HG02970 (cell line): ENCODE data around the gene IGSF9.
"Not testable (repeated sequence)": the region's sequence is repeated elsewhere in the genome, so short reads cannot be mapped to it uniquely, and the experiment has no call there.

Experiments used
- ATAC-seq: cut with Tn5 transposase; IDR thresholded peaks from one replicate; pipeline ENCODE4 v1.9.1; 2021; ENCODE audit warnings: mild to moderate bottlenecking, moderate library complexity, moderate number of reproducible peaks; ENCODE audit not compliant: unreplicated experiment, low FRiP score

Gene IGSF9

DNA sequence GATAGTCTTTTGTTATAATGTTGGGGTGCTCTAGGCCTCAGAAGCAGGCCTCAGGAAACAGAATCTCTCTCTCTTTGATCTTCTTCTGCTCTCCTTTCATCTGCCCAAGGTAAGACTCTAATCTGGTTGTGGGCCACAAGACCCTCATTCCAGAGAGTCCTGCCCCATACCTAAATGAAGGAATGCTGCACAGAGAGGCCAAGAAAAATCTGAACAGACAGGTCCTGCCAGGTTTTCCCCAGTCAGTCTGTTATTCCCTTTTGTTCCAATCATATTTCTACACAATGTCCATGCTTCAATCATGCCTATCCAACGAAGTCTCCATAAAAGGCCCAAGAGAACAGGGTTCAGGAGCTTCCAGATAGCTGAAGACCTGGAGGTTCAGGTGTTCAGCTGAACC lies 38.5 kb downstream of the IGSF9 start:
- ATAC-seq, result no peak

DNA sequence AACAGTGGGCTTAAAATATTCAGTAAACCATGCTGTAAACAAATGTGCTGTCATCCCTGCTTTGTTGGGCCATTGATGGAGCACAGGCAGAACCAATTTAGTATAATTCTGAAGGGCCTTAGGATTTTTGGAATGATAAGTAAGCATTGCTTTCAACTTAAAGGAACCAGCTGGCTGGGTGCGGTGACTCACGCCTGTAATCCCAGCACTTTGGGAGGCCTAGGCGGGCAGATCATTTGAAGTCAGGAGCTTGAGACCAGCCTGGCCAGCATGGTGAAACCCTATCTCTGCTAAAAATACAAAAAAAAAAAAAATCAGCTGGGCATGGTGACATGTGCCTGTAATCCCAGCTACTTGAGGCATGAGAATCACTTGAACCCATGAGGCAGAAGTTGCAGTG lies 41.4 kb downstream of the IGSF9 start:
- not testable (repeated sequence) for ATAC-seq

DNA sequence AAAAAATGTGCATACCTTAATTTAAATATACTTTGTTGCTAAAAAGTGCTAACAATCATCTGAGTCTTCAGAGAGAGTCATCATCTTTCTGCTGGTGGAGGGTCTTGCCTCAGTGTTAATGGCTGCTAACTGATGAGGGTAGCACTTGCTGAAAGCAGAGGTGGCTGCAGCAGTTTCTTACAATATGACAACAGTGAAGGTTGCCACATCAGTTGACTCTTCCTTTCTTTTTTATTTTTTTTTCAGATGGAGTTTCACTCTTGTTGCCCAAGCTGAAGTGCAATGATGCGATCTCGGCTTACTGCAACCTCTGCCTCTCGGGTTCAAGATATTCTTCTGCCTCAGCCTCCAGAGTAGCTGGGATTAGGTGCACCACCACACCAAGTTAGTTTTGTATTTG lies 42.9 kb downstream of the IGSF9 start:
- no peak for ATAC-seq

DNA sequence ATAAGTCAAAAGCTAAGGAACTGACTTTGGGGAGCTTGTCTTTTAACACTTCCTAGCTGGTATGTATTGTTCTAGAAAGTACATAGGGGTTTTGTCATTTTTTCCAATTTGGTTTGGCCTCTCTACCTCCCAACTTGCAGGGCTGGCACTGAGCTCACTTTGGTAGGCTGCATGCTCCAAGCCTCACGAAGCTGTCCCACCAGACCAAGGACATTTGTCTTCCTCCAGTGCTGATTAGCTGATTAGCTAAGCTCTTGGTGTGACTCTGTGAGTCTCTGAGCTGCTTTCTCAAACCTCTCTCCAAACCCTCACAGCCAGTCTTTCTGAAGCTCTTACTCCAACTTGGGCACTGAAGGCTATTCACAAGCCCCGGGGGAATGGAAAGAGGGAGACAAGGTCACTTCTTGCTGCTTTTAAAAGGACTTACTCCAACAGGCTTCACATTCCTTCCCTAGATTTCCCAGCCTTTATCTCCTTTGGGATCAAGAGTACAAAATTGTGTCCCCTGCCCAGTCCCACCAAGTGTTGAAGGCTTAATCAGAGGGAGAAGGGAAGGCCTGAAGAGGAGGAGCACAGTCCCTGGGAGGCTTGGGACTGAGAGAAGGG lies 44.6 kb downstream of the IGSF9 start:
- ATAC-seq, result no peak

DNA sequence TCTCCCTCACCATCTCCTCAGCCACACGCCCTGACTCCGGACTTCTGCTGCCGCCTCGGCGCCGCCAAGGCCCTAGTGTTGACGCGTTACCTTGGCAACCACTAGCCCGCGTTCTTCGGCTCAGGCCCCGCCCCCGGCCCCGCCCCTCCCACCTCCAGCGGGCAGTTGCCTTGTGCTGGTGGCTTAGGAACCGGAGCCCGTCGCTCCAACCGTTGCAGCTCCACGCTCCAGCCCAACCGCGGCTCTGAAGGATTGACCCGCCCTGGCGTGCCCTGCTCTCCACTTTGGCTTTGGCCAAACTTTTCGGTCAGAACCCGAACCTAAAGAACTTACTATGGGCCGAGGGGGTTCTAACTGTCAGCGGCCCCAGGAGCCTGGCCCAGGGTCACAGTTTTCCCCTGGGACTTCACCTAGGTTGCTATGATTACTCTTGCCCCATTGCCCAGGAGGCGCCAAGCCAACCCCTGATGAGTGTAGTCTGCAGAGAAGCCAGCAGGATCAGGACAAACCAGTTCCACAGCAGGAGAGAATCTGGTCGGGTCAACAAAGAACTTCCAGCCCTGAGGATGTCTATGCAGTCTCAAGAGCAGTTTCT lies 45.2 kb downstream of the IGSF9 start, which contains the start of gene CFAP45:
Gene CFAP45, minus strand, starts transcription at position 80 of the 595 bp plus-strand sequence. Its CDS starts 67 bp downstream, at position 13.
- no peak for ATAC-seq

DNA sequence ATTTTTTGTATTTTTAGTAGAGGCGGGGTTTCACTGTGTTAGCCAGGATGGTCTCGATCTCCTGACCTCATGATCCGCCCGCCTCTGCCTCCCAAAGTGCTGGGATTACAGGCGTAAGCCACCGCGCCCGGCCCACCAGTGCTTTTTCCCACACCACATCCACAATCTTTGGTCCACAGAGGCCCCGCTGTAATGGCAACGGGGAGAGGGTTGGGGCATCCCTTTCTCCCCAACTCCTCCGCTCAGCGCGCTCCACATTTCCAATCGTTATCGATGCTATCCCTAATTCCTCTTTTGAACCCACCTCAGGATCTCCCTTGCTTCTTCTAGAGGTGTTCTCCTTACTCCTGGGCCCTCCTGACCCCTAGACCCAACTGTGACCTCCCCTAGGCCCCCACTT lies 45.8 kb downstream of the IGSF9 start:
- not testable (repeated sequence) for ATAC-seq

DNA sequence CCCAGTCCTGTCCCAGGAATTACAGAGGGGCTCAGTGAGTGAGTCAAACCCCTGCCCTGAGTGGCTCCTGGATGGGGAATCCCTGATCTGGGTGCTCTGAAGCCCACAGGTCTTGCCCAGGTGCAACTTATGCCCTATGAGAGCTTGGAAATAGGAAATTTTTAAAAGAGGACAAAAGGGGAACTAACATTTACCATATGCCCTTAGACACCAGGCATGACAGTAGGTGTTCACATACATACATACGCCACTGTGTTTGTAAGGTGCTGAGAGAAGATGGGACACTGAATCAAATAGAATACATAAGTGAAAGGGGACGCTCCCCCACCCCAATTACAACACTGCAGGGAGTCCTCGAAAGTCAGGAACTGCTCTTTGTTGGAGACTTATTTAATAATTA lies 46.9 kb downstream of the IGSF9 start:
- no peak for ATAC-seq

DNA sequence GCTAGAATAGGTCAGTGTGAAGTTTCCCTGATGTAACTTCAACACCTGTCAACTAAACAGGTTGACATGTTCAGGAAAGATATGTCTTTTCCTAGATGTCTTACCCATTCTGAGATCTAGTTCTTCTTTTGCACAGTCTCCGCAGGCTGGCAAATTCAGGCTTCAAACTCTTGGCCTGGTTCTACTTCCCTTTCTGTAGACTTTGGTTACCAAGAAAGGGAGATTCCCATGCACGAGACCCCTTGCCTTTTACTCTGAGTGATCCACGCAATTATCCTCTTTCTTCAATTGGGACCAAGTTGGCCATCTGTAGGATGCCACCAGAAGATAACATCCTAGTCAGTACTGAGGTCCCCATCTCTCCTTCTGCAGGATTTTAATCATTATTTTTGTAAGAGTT lies 47.5 kb downstream of the IGSF9 start:
- no peak for ATAC-seq

DNA sequence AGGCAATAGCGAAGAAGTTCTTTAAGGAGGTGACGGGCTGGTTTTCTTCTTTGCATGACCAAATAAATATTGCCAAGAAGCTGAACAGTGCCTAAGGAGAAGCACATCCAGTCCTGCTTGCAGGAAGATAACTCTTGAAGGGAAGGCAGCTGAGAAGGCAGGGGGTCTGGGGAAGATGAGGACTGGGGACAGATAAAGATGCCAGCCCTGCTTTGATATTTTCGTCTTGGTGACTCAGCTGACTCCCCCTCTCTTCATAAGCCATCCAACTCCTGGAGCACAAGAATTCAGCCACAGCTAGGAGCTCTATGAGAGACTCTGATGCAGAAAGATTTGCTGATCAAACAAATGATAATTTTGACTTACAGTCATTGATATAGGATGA lies 48.9 kb downstream of the IGSF9 start:
- ATAC-seq, result no peak

DNA sequence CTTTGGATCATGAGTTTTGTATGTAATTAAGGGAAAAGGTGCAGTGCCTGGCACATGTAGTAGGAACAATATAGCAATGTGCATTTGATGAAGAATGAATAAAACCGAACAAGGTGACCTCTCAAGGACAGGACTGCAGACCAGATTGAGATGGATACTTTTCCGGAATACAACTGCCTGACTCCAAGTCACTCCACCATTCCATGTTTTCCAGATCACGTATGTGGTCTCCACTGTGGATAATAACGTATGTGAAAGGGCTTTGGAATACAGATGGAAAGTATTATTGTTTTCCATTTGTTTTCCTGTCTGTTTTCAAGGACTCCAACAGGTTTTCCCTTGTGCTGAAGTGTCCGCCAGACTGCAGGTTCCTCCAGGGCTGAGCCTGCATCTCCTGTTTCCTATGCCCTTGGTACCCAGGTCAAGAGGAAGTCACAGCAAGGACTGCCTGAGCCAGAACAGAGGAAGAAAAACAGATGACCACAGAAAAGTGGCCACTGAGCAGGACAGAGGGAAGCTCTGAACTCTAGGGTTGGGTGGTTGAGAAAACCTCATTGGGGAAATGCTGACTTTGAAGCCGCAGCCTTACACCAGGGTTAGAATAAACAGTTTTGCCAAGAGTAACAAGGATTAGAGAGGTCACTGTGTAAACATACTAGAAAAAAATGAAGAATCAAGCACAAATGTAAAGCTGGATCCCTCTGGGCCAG lies 49.4 kb downstream of the IGSF9 start:
- no peak for ATAC-seq

DNA sequence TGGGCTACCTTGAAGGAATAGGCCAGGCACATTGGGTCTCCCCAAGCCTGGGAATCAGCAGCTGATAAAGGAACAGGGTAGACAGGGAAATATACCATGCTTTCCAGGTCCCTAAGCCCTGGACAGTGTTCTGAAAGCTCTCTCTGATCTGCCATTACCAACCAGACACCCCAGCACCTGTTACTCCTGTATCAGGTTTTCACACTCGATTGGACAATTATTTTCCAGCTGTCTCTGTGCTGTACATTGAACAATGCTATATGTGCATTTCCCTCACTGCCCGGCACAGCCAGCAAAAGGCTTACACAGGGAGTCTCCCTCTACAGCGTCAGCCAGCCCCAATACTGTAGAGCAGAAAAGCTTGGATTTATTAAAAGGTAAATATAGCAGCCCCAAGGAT lies 50.1 kb downstream of the IGSF9 start:
- ATAC-seq, result no peak

DNA sequence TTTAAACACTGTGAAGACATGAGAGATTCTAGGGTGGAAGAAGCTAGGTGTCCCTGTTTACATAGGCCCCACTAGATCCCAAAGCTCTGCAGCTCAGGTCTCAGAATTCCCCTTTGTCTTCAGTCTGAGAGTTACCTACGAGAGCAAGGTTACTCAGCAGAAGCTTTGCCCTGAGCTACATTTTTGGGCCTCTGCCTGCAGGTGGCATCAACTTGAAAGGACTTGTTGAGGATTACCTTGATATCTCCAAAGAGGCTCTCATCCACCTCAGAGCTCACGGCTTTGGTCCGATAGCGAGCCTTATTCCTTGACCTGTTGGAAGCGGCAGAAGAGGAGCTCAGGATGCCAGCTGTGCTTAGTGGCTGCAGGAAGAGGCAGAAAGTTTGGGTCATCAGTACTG lies 52.5 kb downstream of the IGSF9 start:
- ATAC-seq, result no peak

DNA sequence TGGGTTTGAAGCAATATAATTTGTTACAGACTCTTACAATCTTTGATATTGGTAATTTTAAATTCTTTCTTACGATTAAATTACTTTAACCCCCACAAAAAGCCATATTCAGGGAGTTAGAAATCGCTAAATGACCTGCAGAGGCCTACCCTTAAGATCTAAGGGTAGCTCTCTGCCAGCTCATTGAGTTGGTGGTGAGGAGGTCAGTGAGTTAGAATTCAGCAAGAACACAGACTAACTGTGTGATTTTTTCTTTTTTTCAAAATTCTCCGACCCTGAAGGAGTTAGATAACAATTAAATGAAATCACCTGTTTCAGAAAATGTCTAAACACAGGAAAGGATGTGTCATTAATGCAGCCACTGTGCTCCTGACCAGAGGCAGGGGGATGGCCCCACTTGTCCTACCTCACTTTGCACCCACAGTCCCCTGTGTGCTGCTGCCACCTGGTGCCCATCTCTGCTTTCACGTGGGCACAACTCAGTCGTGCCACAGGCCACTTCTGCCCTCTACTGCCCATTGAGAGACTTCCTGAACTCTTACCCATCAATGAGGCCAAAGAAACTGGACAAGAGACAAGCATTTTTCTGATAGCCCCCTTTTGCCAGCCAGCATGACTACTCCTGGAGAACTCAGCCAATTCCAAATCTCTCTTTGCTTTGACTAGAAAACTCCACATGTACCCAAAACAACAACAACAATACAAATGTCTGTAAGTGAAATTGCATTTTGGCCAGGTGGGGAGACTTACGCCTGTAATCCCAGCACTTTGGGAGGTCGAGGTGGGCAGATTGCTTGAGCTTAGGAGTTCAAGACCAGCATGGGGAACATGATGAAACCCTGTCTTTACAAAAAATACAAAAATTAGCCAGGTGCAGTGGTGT lies 53.9 kb downstream of the IGSF9 start:
- no peak for ATAC-seq

DNA sequence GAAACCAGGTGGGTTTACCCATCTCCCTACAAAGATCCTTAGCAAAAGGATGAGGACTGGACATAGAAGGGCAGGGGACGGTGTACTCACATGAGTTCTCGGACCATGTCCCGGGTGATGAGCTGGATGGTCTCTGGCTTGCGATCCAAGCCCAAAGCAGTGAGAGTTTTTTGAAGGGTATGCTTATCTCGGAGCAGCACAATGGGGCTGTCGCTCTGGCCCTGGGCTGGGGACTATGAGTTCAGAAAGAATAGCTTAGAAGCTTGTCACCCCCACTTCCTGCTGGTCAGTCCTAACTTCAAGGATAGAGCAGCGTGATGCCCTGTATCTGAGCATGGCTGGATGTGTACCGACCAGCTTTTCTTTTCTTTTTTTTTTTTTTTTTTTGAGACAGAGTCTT lies 55.0 kb downstream of the IGSF9 start:
- ATAC-seq, result no peak

DNA sequence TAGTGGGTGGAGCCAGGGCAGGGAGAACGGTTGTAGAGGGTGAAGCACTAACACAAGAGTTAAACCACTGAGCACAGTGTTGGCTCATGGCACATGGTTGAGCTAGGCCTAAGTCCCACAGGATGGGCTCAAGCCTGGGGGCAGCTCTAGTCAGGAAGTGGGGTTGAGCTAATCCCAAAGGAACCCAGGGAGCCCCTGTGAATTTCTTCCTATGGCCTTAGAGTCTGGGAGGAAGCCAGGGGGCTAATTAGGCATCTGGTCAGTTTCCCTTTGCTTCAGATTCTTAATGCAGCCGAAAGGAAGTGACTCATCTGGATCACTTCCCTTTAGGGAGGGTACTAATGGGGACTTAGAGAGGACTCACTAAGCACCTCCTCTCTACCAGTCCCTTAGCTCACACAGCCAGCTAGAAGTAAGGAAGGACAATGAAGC lies 55.6 kb downstream of the IGSF9 start:
- ATAC-seq, result peak; percentile 74

DNA sequence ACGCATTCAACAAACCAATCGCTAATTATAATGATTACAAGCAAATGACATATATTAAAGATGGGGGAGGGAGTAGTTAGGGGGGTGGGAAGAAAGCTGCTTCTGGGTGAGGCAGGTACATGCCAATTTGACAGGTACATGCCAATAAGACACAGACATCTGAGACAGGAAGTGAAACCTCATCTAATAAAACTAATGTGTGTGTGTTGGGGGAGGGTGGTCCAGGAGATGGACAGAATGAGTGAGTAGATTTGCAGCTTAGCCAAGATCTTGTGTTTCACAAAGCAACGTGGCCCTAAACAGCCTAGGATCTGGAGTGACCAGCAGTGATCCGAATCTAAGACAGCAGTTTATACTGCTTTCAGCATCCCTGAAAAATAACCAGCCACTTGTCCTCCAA lies 56.2 kb downstream of the IGSF9 start:
- no peak for ATAC-seq

DNA sequence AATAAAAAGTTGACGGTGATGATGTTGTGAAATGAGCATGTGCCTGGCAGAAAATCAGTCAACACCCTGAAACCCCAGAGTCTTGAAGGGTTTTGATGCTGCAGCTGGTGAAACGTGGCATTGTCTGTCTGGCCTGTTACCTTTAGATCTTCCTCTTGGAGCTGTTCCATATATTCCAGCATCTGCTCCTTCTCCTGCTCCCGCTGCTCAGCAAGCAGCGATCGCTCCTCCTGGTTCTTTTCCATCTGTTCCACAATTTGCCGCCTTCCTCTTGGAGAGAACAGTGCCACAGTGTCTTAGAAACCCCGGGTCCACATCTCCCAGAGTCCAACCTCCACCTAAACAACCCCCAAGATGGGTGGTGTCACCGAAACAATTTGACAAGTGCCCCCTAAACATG lies 61.1 kb downstream of the IGSF9 start:
- ATAC-seq, result no peak

DNA sequence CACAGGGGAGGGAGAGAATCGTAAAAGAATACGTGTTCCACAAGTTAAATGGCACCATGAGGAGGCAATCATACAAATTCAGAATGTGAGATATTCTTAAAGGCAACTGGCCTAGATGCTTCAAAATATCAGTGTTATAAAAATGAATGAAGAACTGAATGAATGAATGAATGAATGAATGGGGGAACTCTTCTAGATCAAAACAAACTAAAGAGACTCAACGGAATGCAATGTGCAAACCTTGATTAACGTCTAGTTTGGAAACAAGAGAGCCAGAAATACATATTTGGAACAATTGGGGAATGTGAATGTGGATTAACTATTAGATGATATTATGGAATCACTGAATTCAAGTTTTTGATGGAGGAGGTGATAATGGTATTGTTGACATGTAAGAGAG lies 62.3 kb downstream of the IGSF9 start:
- ATAC-seq, result no peak

DNA sequence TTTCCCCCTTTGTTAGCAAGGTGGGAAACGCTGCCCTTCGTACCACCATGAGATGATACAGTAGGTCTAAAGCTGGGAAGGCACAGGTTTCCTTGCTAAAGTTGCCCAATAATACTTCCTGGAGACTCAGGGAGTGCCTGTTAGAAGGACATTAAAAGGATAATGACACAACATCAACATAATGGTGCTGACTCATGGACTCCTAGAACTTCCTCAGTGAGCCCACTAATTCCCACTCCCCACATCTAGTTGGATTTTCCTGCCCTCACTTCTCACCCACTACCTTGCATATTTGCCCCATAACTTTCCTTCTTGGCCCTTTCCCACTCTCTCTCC lies 62.9 kb downstream of the IGSF9 start:
- ATAC-seq, result no peak

DNA sequence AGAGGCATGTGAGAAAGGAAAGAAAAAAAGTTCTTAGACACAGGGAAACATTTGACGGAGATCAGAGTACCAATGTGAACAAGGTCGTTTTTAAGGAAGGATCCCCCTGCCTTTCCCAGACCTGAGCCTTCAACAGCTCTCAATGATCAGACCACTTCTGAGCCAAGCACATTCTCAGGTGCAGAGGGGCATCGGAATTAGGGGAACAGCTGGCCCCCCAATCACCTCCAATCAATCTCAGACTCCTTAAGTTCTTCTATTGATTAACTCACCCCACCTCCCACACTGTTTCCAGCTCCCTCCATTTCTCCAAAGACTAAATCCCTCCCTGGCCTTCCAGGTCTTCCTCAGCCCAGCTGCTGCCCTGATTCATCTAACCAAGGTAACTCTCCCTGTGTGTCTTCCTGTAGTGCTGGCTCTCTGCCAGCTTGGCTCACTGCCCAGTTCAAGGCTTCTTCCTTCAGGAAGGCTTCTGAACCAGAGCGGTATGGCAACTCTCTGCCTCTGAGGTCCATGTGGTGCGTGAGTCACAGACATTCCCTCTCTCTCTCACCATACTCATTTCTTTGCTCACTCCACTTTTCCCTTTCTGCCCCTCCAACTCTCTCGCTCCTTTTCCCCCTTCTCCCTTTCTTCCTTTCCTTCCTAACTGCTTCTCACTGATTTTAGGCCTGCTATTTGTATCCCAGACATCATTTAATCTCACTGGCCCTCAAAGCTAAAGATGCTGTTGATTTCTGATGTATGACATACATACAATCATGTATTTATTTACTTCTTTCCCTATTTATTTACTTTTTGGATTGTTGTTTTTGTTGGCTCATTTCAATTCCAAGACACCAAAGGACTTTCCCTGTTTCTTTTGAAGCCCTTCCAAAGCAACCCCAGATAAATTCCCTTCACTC lies 63.5 kb downstream of the IGSF9 start:
- ATAC-seq, result no peak
